Activated CD8-positive, alpha-beta memory T cell treated with anti-CD3 and anti-CD28 coated beads for 48 hours (primary cell): ENCODE results near the gene IRAK3.
"Not testable (repeated sequence)": the region's sequence is repeated elsewhere in the genome, so short reads cannot be mapped to it uniquely, and the experiment has no call there.

ENCODE experiments used
- DNase-seq, 3 experiments: peaks; one replicate each; pipeline ENCODE4 v3.0.0-alpha.2; 2020; ENCODE audit warnings: low read depth in 2 of 3, low spot score in 2 of 3

The IRAK3 gene

DNA sequence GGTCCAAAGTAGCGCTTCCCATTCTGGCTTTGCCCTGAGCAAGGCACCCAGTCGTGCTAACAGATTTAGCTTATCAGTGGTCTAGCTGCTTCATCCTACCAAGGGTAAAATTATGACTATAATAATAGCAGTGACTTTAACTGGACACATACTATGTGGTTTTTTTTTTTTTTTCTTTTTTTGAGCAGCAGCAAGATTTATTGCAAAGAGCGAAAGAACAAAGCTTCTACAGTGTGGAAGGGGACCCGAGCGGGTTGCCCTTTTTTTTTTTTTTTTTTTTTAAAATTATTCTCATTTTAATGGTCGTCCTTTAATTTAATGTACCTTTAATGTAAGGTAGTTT, 113.8 kb downstream of the IRAK3 start:
- no peak for DNase-seq

GRCh38 chr12:66303316-66303804, 114.3 kb downstream of the IRAK3 start:
- not testable (repeated sequence) for DNase-seq
